NCI-H128 (cell line): ENCODE measurements around the gene GDPD3.

Experiments
- DNase-seq: peaks from one replicate; lab custom pipeline; 2025; ENCODE audit not compliant: unreplicated experiment; lab: John Stamatoyannopoulos, UW

GDPD3 gene

DNA sequence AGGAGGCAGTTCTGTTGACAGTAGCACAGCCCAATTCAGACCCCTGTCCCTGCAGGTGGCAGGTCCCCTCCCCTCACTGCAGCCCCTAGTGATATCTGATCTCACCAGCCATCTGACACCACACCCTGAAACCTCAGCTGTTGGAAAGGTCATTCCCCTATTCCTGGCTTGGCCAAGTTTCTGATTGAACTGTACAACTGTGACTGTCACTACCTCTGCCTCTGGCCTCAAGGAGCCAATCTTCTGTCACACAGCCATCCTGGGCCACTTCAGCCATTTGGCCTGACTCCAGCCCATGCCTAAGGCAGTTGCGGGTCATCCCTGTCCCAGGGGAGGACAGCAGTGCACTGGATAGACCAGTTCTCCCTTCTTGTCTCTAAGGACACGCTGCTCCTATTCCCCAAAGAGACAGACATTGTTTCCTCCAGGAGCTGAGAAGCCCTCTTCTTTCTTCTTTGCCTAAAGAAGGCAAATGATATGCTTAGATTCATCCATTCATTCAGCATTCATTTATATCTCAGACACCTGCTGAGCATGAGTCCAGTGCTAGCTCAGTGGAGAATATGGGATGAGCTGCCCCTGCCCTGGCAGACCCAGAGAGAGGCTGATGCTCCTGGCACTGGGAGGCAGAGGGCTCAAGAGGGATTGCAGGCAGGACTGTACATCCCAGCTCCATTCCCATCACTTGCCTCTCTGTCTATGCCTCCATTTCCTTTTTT, 52.3 kb downstream of the GDPD3 start:
- no peak for DNase-seq

- DNase-seq, result no peak
Measured at GRCh38 chr16:30060346-30060745, 53.0 kb downstream of the GDPD3 start.

- no peak for DNase-seq
Measured at GRCh38 chr16:30054959-30055553, 58.3 kb downstream of the GDPD3 start.
